A673 (cell line): Measurements from ENCODE around the gene TTL. TPM values are rescaled to one million over a fixed set of nuclear protein-coding genes. Genes with fewer than 3 reads are reported as not detected.

ENCODE experiments used
- BruUV-seq: library from RNA; stranded (reverse); fragments of 400-500 nt; replicated peaks from 2 replicates; lab custom pipeline; 2021; lab: Mats Ljungman, UMichigan
- CTCF ChIA-PET: fragments of 300-600 bp; sonication (Branson Sonifier 250); formaldehyde crosslinking; loops from one replicate; lab custom pipeline; 2022; ENCODE audit warnings: antibody characterized with exemption; lab: Charles Lee
- POLR2A ChIA-PET: fragments of 300-600 bp; sonication (Branson Sonifier 250); formaldehyde crosslinking; loops from one replicate; lab custom pipeline; 2022; ENCODE audit warnings: antibody characterized with exemption; ENCODE audit not compliant: low non-redundant PET; lab: Charles Lee
- DNase-seq: peaks from one replicate; pipeline ENCODE4 v3.0.0-alpha.2; 2015; ENCODE audit warnings: low spot score
- H3K27ac ChIP-seq: fragments of 200-600 bp; sonication (generic); 2 replicates; pipeline ENCODE4 v1.5.1; 2016; ENCODE audit warnings: mixed run types, low read depth, mild to moderate bottlenecking, mixed read lengths, antibody characterized with exemption, low read length; ENCODE audit not compliant: poor library complexity, severe bottlenecking
- H3K27me3 ChIP-seq: fragments of 200-600 bp; sonication (generic); replicated peaks from 2 replicates; pipeline ENCODE4 v1.6.1; 2017; ENCODE audit warnings: mixed run types, low read depth, mild to moderate bottlenecking, mixed read lengths, antibody characterized with exemption, low read length; ENCODE audit not compliant: insufficient read depth, poor library complexity
- H3K36me3 ChIP-seq: fragments of 200-600 bp; sonication (generic); 2 replicates; pipeline ENCODE4 v1.6.1; 2016; ENCODE audit warnings: mixed run types, mild to moderate bottlenecking, mixed read lengths, antibody characterized with exemption, low read length; ENCODE audit not compliant: insufficient read depth, poor library complexity, severe bottlenecking
- H3K4me1 ChIP-seq: fragments of 200-600 bp; sonication (generic); 2 replicates; pipeline ENCODE4 v1.6.1; 2017; ENCODE audit warnings: mixed run types, mild to moderate bottlenecking, mixed read lengths, antibody characterized with exemption, low read length; ENCODE audit not compliant: insufficient read depth, poor library complexity, severe bottlenecking
- H3K4me3 ChIP-seq: fragments of 200-600 bp; sonication (generic); 2 replicates; pipeline ENCODE4 v1.5.1; 2016; ENCODE audit warnings: low read depth, mixed run types, mild to moderate bottlenecking, mixed read lengths, low read length; ENCODE audit not compliant: poor library complexity, severe bottlenecking
- H3K9me3 ChIP-seq: fragments of 200-600 bp; sonication (generic); 2 replicates; pipeline ENCODE4 v1.6.1; 2016; ENCODE audit warnings: mixed run types, low read depth, mild to moderate bottlenecking, mixed read lengths, antibody characterized with exemption, low read length; ENCODE audit not compliant: poor library complexity, severe bottlenecking
- EZH2 ChIP-seq: fragments of 200-600 bp; sonication (generic); IDR thresholded peaks from 2 replicates; pipeline ENCODE4 v1.6.1; 2017; ENCODE audit warnings: borderline replicate concordance, low read depth, mild to moderate bottlenecking, mixed read lengths, antibody characterized with exemption, low read length; ENCODE audit not compliant: poor library complexity, severe bottlenecking
- intact Hi-C: fragments of 100-400 bp; cut with micrococcal nuclease; formaldehyde crosslinking; loops from one replicate; pipeline ENCODE4 v1.10.0; 2022; ENCODE audit not compliant: unreplicated experiment
- total RNA-seq: library from RNA; stranded (reverse); gene quantifications from 2 replicates; pipeline ENCODE4 v1.2.3, GENCODE V29; 2021
- TF ChIP-seq, protein P1 (sequence below): fragments of 300-800, 200-600 bp; sonication (generic); conservative IDR thresholded peaks from 2 replicates; pipeline ENCODE4 v1.5.1; 2017; ENCODE audit warnings: low read depth, mild to moderate bottlenecking, antibody characterized with exemption, low read length, moderate library complexity, mixed read lengths

Gene TTL
- total RNA-seq, 1 experiment from 2014 or later: 146 TPM

DNA sequence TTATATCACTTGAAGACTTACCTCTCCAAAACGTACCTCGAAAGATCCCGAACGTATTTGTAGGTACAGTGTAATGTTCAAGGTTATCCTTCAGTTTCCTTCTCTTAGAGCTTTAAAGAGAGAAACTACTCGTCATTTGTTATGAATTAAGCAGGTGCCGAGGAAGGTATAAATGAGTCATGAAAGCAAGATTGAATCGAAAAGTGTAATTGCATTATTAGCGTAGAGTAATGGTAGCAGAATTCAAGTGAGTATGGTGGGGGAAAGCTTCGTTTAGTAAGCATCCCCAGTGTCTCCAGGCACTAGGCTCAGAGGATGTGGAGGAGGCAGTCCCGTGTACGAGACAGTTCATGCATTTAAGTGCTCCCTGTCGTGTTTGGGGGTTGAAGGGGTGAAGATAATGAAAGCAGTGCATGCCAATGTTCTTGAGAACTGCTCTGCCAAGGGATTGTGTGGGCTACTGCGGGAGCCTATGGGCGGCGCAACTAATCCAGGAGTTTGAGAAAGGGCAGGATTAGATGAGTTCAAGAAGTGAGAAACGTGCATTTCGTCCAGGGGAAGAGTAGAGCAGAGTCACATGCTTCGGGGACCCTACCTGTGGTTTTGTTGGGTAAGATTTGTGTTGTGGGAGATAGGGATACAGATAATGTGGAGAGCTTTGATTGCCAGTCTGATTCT lies 61.2 kb downstream of the TTL start:
- Histone ChIP-seq H3K27me3 (no peaks in the 10 kb centered on the region), H3K4me1 (peaks cover 17% of the 10 kb centered on the region), H3K27ac (peak overlapping the region; percentile 92), H3K9me3 (no peaks in the 10 kb centered on the region), H3K36me3 (peaks cover 10% of the 10 kb centered on the region), H3K4me3 (peak overlapping the region; percentile 78)
- TF ChIP-seq, protein P1, sequence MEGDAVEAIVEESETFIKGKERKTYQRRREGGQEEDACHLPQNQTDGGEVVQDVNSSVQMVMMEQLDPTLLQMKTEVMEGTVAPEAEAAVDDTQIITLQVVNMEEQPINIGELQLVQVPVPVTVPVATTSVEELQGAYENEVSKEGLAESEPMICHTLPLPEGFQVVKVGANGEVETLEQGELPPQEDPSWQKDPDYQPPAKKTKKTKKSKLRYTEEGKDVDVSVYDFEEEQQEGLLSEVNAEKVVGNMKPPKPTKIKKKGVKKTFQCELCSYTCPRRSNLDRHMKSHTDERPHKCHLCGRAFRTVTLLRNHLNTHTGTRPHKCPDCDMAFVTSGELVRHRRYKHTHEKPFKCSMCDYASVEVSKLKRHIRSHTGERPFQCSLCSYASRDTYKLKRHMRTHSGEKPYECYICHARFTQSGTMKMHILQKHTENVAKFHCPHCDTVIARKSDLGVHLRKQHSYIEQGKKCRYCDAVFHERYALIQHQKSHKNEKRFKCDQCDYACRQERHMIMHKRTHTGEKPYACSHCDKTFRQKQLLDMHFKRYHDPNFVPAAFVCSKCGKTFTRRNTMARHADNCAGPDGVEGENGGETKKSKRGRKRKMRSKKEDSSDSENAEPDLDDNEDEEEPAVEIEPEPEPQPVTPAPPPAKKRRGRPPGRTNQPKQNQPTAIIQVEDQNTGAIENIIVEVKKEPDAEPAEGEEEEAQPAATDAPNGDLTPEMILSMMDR: peak; percentile 24; the same call in 1 of the 2 replicates
- TF ChIP-seq EZH2: no peak
- intact Hi-C loops: loop anchor here (2.0 to 5.0 kb wide), 2 partner anchors 39 to 62 kb away; partner anchors contain the start of gene CHCHD5
- CTCF ChIA-PET: no interaction called here
- peak; percentile 49 for DNase-seq
- TSS peak; percentile 52 for BruUV-seq
- POLR2A ChIA-PET: no interaction called here

DNA sequence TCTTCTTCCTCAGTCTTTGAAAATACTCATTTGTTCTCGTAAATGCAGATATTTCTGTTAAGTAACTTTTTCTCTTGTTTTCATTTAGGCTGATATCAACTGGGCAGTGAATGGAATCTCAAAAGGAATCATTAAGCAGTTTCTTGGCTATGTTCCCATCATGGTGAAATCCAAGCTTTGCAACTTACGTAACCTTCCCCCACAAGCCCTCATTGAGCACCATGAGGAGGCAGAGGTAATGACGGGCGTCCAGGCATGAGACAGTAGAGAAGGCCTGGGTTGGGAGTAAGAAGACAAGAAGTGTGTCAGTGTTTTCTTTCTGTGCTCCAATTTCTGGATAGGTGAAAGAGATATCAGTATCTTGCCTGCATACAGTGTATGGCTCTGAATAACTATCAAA lies 65.4 kb downstream of the TTL start:
- Histone ChIP-seq H3K4me1 (peaks cover 10% of the 10 kb centered on the region), H3K27me3 (no peaks in the 10 kb centered on the region), H3K36me3 (peaks cover 52% of the 10 kb centered on the region), H3K27ac (peak overlapping the region; percentile 28), H3K9me3 (no peaks in the 10 kb centered on the region), H3K4me3 (no peak overlapping the region)
- intact Hi-C loops: no loop called here
- no TSS peak for BruUV-seq
- POLR2A ChIA-PET: no interaction called here
- CTCF ChIA-PET: no interaction called here
- no peak for TF ChIP-seq EZH2
- TF ChIP-seq, protein P1: no peak
- DNase-seq: peak; percentile 84

DNA sequence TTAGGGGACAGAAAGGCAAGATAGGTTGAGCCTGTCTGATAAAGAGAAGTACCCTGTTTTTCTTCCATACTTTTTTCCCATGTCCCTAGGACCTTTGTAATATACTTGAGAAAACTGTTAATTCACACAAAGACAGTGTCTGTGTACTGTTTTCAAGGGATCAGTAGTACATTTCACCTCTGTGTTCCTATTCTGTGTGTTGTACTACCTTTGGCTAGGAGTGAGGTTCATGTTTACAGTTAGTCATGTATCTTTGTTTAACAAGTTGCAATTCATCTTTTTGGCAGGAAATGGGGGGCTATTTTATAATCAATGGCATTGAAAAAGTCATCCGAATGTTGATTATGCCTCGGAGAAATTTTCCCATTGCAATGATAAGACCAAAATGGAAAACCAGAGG lies 67.0 kb downstream of the TTL start:
- TF ChIP-seq, protein P1: no peak
- no peak for TF ChIP-seq EZH2
- CTCF ChIA-PET: no interaction called here
- H3K4me3 ChIP-seq: no peak overlapping the region
- POLR2A ChIA-PET: no interaction called here
- no peak for DNase-seq
- H3K27me3 ChIP-seq: no peaks in the 10 kb centered on the region
- no TSS peak for BruUV-seq
- H3K9me3 ChIP-seq: no peaks in the 10 kb centered on the region
- H3K4me1 ChIP-seq: peaks cover 10% of the 10 kb centered on the region
- intact Hi-C loops: no loop called here
- peaks cover 69% of the 10 kb centered on the region for H3K36me3 ChIP-seq
- no peak overlapping the region for H3K27ac ChIP-seq
